RPMI8226 (cell line): Measurements from ENCODE around the gene CSTF2.
A peak's percentile ranks its signal among the peaks of the same experiment; 100 is the strongest.
"Not testable (repeated sequence)": the region's sequence is repeated elsewhere in the genome, so short reads cannot be mapped to it uniquely, and the experiment has no call there.

ENCODE experiments used
- DNase-seq: peaks from one replicate; pipeline ENCODE4 v3.0.0-alpha.2; 2015

CSTF2 gene, protein sequence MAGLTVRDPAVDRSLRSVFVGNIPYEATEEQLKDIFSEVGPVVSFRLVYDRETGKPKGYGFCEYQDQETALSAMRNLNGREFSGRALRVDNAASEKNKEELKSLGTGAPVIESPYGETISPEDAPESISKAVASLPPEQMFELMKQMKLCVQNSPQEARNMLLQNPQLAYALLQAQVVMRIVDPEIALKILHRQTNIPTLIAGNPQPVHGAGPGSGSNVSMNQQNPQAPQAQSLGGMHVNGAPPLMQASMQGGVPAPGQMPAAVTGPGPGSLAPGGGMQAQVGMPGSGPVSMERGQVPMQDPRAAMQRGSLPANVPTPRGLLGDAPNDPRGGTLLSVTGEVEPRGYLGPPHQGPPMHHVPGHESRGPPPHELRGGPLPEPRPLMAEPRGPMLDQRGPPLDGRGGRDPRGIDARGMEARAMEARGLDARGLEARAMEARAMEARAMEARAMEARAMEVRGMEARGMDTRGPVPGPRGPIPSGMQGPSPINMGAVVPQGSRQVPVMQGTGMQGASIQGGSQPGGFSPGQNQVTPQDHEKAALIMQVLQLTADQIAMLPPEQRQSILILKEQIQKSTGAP

GRCh38 chrX:100819837-100820666 is at the start of gene CSTF2:
Gene CSTF2, plus strand, starts transcription at chrX:100820391. Its CDS starts 26 bp downstream, at chrX:100820417.
- peak; percentile 91 for DNase-seq

DNA sequence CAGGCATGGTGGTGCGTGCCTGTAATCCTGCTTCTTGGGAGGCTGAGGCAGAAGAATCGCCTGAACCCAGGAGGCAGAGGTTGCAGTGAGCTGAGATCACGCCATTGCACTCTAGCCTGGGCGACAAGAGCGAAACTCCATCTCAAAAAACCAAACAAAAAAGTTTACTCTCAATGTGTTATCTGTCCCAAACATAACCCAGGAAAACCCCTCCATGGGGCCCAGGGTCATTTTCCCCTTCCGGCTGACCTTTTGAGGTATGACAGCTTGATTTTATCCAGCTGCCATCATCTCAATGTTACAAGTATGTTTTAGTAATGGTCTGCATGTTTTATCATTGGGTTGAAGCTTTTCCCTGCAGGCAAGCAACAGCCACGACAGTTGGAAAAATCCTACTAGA is 23.8 kb upstream of the CSTF2 start:
- not testable (repeated sequence) for DNase-seq

- DNase-seq: no peak
Measured at GRCh38 chrX:100797359-100797758, 22.8 kb upstream of the CSTF2 start.

DNA sequence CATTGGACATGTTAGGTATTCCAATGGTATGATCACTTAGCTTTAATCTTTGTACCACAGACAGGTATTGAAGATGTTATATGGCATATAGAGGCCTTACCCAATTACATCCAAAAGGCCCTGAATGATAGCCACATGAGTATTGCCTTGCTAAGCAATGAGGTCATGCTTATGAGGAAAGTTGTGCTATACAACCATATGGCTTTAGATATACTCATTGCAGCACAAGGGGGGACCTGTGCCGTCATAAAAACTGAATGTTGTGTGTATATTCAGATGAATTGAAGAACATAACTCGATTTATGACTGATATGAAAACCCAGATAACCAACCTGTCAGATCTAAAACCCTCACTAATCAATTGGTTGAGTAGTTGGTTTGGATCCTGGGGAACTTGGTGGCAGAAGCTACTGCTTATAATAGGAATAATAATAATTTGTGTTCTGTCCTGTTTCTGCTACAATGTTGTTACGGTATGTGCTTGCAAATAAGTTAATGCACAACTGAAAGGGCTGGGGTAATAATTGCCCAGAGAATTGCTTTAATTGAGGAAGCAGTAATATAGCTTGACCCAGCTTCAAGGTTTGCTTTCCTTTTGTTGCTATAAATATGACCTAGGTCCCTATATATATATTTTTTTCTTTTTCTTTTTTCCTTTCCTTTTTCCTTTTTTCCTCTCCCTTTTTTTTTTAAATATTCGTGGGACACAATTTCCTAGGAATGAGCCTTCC is 21.5 kb upstream of the CSTF2 start:
- DNase-seq: no peak

DNA sequence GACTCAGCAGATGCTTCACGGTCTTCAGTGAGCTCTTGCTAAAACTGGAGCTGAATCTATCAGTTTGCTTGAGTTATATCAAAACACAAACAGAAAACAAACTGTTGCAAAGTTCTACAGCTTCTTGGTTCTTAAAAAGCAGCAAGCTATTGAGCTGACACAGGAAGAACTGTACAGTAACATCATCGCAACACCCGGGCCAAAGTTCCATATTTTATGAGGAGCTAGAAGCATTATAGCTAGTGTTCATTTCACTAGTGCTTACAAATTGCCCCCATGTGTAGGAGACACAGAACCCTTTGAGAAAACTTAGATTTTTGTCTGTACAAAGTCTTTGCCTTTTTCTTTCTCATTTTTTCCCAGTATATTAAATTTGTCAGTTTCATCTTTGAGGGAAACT is 17.3 kb upstream of the CSTF2 start:
- DNase-seq: no peak

DNA sequence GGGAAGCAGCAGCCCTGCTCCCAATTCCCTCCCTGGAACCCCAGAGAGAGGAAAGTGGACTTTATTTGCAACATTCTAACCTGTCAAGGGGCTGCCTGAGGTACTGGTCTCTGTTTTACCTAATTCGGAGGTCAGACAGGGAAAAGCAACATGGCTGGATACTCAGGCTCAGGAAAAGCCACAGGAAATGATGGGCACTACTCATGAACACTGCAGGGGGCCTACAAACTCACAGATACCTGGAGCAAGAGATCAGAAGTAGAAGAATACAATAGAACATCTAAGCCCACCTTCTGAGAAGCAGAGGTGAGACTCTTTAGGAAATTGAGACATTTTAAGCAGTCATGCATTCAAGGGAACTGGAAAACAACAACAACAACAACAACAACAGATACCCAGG is 15.4 kb upstream of the CSTF2 start:
- DNase-seq: no peak

- DNase-seq: not testable (repeated sequence)
Measured at GRCh38 chrX:100808265-100808664, 11.9 kb upstream of the CSTF2 start.

DNA sequence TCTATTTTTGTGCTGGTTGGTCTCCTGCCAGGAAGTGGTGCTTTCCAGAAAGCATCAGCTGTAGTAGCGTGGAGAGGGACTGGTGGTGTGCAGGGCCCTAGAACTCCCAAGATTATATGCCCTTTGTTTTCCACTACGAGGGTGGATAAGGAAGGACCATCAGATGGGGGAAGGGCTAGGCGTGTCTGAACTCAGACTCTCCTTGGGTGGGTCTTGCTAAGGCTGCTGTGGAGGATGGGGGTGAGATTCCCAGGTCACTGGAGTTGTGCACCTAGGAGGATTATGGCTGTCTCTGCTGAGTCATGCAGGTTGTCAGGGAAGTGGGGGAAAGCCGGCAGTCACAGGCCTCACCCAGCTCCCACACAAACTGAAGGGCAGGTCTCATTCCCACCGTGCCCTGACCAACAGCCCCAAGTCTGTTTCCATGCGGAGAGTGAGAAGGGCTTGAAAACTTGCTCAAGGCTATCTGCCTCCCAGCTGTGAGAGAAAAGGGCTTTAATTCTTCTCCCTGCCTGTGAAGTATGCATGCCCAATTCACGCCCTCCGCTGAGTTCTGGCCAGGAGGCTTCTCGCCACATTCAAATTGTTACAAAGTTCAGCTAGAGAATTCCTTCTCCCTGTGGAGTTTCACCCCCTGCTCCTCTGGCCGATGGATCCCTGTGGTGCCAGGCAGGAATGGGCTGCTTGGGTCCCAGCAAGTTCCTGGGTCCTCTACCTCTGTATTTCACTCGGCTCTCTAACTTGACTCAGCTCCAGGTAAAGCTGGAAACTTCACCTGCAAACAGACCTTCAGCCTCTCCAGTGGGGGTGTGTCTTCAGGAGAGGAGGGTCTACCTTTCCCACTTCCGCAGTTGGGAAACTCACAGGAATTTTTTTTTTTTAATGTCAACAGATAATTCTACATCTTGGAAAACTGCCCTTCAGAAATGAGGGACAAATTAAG is 7.7 kb upstream of the CSTF2 start:
- DNase-seq: no peak

GRCh38 chrX:100817340-100817739 is 2.9 kb upstream of the CSTF2 start:
- no peak for DNase-seq

GRCh38 chrX:100819534-100819836 is 706 bp upstream of the CSTF2 start:
- no peak for DNase-seq

GRCh38 chrX:100829730-100830129 is 9.5 kb downstream of the CSTF2 start:
- DNase-seq: no peak

- DNase-seq: no peak
Measured at GRCh38 chrX:100830143-100830542, 10.0 kb downstream of the CSTF2 start.

DNA sequence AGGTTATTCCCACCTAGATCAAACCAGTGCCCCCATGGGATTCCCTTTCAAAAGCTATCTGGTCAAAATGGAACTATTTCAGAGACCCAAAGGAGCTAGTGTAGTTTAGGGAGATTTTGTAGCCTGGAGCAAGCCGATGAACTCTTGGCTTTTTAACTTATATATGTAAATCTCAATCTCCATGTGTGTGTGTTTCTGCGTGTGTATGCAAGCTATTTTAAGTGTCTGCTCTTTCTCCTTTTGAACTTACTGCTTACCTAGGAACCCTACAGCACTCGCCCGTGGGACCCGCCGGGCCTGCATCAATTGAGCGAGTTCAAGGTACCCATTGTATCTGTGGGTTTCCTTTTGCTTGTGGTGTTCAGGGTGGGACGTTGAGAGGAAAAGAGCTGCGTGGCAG is 10.4 kb downstream of the CSTF2 start:
- no peak for DNase-seq

GRCh38 chrX:100831219-100831946 is 11.2 kb downstream of the CSTF2 start:
- no peak for DNase-seq

DNA sequence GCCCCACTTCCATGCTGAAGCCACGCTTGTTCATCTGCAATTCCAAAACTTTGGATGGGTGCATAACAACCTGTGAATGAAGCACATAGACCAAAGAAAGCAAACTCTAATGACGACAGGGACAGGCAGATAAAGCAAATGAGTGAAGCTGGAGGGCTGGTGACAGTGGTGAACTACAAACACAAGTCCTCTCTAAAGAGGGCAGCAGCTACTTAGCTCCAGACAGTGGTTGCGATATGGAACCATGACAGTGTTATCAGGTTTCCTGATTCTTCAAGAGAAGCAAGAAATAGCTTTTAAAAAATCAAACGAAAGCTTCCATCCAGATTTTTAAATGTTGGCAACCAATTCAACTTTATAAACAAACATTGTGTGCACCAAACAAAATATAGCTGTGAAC is 30.1 kb downstream of the CSTF2 start:
- no peak for DNase-seq

DNA sequence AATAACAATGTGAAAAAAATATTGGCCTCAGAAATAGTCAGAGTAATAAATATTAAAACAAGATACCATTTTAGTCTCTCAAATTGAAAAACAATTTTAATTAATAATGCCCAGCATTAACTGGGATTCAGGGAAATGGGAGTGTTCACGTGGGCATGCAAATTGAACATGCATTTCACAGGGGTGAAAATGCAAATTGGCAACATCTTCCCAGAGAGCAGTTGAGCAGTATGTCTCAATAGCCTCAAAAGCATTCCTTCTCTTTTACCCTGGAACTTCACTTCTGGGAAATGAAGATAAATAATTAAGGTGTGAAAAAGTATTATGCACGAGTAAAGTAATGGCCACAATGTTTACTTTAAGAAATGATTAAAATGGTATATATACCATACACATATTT is 32.6 kb downstream of the CSTF2 start:
- no peak for DNase-seq

- DNase-seq: no peak
Measured at GRCh38 chrX:100863326-100863864, 43.2 kb downstream of the CSTF2 start.

GRCh38 chrX:100864657-100865391 is 44.6 kb downstream of the CSTF2 start:
- no peak for DNase-seq

DNA sequence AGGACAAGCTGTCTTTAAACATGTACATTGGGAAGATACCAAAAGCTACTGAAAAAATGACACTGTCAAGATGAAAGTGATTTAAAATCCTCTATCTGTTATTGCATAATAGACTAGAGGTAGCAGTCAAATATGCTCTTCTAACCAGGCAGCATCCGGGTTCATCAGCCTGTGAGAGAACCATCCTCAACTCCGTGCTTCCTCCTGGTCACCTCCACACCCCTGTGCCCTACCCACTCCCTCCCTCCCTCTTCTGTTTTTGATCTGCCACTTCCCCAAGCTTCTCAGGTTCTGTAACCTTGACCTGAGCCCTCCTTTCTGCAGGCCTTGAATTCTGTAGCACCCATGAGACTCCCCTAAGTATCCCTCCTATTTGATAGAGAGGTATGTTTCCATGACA is 48.1 kb downstream of the CSTF2 start:
- DNase-seq: no peak

GRCh38 chrX:100870527-100870926 is 50.3 kb downstream of the CSTF2 start:
- no peak for DNase-seq
